ENCODE results near the gene IMMP2L.

Gene IMMP2L

GRCh38 chr7:111173528-111173927 lies 388.8 kb downstream of the IMMP2L start:
- TF ChIP-seq, protein P1, sequence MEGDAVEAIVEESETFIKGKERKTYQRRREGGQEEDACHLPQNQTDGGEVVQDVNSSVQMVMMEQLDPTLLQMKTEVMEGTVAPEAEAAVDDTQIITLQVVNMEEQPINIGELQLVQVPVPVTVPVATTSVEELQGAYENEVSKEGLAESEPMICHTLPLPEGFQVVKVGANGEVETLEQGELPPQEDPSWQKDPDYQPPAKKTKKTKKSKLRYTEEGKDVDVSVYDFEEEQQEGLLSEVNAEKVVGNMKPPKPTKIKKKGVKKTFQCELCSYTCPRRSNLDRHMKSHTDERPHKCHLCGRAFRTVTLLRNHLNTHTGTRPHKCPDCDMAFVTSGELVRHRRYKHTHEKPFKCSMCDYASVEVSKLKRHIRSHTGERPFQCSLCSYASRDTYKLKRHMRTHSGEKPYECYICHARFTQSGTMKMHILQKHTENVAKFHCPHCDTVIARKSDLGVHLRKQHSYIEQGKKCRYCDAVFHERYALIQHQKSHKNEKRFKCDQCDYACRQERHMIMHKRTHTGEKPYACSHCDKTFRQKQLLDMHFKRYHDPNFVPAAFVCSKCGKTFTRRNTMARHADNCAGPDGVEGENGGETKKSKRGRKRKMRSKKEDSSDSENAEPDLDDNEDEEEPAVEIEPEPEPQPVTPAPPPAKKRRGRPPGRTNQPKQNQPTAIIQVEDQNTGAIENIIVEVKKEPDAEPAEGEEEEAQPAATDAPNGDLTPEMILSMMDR (IDR thresholded peaks at IDR 0.05; ENCODE audit: poor library complexity, severe bottlenecking): no peak
- DNase-seq (ENCODE audit: low spot score): no peak
- Histone ChIP-seq H3K27me3 (ENCODE audit: insufficient read depth, poor library complexity, severe bottlenecking) (no peaks in the 10 kb centered on the region), H3K27ac (ENCODE audit: poor library complexity, severe bottlenecking) (no peak overlapping the region), H3K4me1 (ENCODE audit: insufficient read depth, poor library complexity, severe bottlenecking) (no peaks in the 10 kb centered on the region), H3K9me3 (ENCODE audit: severe bottlenecking) (no peaks in the 10 kb centered on the region), H3K4me3 (ENCODE audit: severe bottlenecking) (no peak overlapping the region), H3K36me3 (ENCODE audit: low read depth) (no peaks in the 10 kb centered on the region)
- ATAC-seq (ENCODE audit: low read depth): no peak

DNA sequence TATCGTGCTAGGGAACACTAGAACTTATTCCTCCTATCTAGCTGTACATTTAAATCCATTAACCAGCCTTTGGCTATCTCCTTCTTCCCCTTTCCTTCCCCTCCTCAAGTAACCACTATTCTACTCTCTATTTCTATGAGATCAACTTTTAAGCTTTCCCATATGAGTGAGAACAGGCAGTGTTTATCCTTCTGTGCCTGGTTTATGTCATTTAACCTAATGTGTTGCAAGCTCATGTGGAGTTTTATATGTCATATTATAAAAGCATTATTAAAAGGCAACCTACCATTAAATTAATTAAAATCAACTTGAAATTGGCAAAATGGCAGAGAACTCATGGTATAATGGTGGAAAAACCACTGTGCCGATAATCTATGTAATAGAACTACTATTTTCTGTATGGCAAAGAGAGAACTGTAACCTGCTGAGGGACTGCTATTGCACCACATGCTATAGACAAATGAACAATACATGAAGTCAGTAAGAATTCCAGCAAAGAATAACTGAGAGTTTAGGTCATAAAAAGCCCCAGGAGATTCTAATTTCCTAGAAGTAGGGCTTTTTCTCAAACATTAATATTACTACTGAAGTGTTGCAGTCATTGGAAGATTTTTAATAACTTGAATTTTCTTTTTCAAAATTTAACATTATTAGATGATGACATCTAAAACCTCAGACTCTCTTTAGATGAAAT lies 389.6 kb downstream of the IMMP2L start:
- DNase-seq (ENCODE audit: low spot score) (no peak), ATAC-seq (ENCODE audit: low read depth) (no peak)
- no peak overlapping the region for H3K4me3 ChIP-seq (ENCODE audit: severe bottlenecking)
- H3K27me3 ChIP-seq (ENCODE audit: insufficient read depth, poor library complexity, severe bottlenecking): no peaks in the 10 kb centered on the region
- no peaks in the 10 kb centered on the region for H3K9me3 ChIP-seq (ENCODE audit: severe bottlenecking)
- TF ChIP-seq, protein P1 (IDR thresholded peaks at IDR 0.05; ENCODE audit: poor library complexity, severe bottlenecking): no peak
- no peaks in the 10 kb centered on the region for H3K4me1 ChIP-seq (ENCODE audit: insufficient read depth, poor library complexity, severe bottlenecking)
- H3K27ac ChIP-seq (ENCODE audit: poor library complexity, severe bottlenecking): no peak overlapping the region
- H3K36me3 ChIP-seq (ENCODE audit: low read depth): no peaks in the 10 kb centered on the region

GRCh38 chr7:111168182-111168581 lies 394.1 kb downstream of the IMMP2L start:
- no peak for ATAC-seq (ENCODE audit: low read depth)
- TF ChIP-seq, protein P1 (IDR thresholded peaks at IDR 0.05; ENCODE audit: poor library complexity, severe bottlenecking): no peak

GRCh38 chr7:111164442-111164841 lies 397.9 kb downstream of the IMMP2L start:
- TF ChIP-seq, protein P1 (IDR thresholded peaks at IDR 0.05; ENCODE audit: poor library complexity, severe bottlenecking): no peak
- ATAC-seq (ENCODE audit: low read depth): no peak

More at GRCh38 chr7:111168182-111168581, 394.1 kb downstream of the IMMP2L start:
- Histone ChIP-seq H3K27ac (ENCODE audit: poor library complexity, severe bottlenecking) (no peak overlapping the region), H3K27me3 (ENCODE audit: insufficient read depth, poor library complexity, severe bottlenecking) (no peaks in the 10 kb centered on the region), H3K36me3 (ENCODE audit: low read depth) (no peaks in the 10 kb centered on the region), H3K9me3 (ENCODE audit: severe bottlenecking) (no peaks in the 10 kb centered on the region), H3K4me3 (ENCODE audit: severe bottlenecking) (no peak overlapping the region), H3K4me1 (ENCODE audit: insufficient read depth, poor library complexity, severe bottlenecking) (no peaks in the 10 kb centered on the region)
- no peak for DNase-seq (ENCODE audit: low spot score)

DNA sequence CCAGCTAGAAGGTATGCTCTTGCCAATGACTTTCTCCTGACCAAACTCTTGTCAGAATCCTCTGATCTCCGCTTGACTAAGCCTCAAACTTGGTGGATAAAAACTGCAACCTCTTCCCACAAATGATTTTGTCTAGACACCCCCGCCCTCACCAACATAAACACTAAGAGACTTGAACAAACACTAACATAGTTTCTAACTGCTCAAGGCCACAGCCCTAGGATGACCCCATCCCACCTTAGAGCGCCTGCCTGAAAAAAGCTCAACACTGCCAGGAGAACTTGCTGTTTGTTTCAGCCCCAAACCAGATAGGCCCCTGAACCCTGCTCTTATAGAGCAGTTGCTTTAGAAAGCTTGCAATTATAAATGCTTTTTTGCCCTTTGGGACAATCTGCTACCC lies 399.6 kb downstream of the IMMP2L start:
- Histone ChIP-seq H3K9me3 (ENCODE audit: severe bottlenecking) (no peaks in the 10 kb centered on the region), H3K27ac (ENCODE audit: poor library complexity, severe bottlenecking) (no peak overlapping the region), H3K27me3 (ENCODE audit: insufficient read depth, poor library complexity, severe bottlenecking) (no peaks in the 10 kb centered on the region), H3K4me3 (ENCODE audit: severe bottlenecking) (no peak overlapping the region), H3K36me3 (ENCODE audit: low read depth) (no peaks in the 10 kb centered on the region), H3K4me1 (ENCODE audit: insufficient read depth, poor library complexity, severe bottlenecking) (peaks cover 6% of the 10 kb centered on the region)
- TF ChIP-seq, protein P1 (IDR thresholded peaks at IDR 0.05; ENCODE audit: poor library complexity, severe bottlenecking): no peak
- ATAC-seq (ENCODE audit: low read depth) (no peak), DNase-seq (ENCODE audit: low spot score) (no peak)

More at GRCh38 chr7:111164442-111164841, 397.9 kb downstream of the IMMP2L start:
- Histone ChIP-seq H3K27me3 (ENCODE audit: insufficient read depth, poor library complexity, severe bottlenecking) (no peaks in the 10 kb centered on the region), H3K9me3 (ENCODE audit: severe bottlenecking) (no peaks in the 10 kb centered on the region), H3K4me1 (ENCODE audit: insufficient read depth, poor library complexity, severe bottlenecking) (peaks cover 6% of the 10 kb centered on the region), H3K27ac (ENCODE audit: poor library complexity, severe bottlenecking) (no peak overlapping the region), H3K4me3 (ENCODE audit: severe bottlenecking) (no peak overlapping the region), H3K36me3 (ENCODE audit: low read depth) (no peaks in the 10 kb centered on the region)
- DNase-seq (ENCODE audit: low spot score): no peak

Data from RWPE2 (cell line).